GM18873 (cell line): ENCODE results near the gene FMN1.

Source experiments
- ATAC-seq: cut with Tn5 transposase; IDR thresholded peaks from one replicate; pipeline ENCODE4 v1.9.1; 2021; ENCODE audit warnings: mild to moderate bottlenecking, moderate library complexity, moderate number of reproducible peaks; ENCODE audit not compliant: unreplicated experiment, low FRiP score

FMN1 gene

GRCh38 chr15:33068511-33068990 is 126.0 kb downstream of the FMN1 start:
- ATAC-seq = no peak

DNA sequence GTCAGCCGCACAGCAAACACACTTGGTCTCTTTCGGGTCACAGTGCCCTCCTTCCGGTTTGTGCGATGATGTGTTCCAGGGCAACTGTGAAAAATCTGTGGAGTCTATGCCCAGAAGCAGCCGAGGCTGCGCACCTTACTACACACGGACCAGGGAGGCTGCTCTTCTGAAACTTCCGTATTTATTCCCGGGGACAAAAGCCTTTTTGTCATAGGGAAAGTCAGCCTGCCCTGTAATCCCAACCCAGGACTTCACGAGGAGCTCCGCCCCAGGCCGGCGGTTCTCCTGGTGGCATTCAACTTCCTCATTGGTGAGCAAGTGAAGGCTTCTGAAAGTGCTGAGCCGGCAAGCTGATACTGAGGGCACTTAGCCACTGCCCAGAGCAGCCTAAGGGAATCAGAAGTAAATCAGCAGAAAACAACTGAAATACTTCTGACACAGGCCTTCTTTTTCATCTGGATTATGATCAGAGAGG is 126.5 kb downstream of the FMN1 start:
- ATAC-seq = no peak

DNA sequence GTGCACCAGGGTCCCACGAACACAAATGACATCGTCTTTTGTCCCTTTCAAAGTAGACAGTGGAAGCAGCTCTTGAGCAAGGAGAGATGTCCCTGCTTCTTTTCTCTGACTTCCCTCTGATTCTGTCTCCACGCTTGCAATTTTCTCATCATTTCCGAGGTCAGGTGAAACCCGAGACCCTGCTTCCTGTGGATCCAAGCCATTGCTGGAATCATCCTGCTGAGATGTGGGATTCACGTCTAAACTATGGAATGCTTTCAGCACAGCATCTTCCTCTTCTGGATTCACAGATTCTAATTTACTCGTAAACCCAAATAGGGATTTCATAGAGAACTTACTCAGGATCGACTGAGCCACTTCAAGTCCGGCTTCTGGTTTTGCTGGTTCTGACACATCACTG is 127.1 kb downstream of the FMN1 start:
- no peak for ATAC-seq

DNA sequence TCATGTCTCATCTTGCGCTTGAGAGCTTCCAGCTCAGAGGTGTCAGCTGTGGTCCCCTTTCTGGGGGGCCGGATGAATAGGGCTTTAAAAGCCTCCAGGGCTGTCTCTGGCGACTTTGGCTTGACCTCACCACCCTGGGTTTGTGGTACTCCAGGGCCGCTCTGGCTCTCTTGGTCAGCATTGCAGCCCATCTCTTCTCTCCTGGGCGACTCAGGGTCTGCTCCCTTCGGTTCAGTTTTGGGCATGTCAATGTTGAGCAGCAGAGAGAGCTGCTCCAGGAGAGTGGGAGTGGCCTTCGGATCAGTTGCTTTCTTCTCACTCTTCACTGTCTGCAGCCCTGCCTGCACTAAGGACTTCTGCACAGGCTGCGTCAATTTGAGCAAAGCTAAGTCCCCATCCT is 127.9 kb downstream of the FMN1 start:
- ATAC-seq = no peak

DNA sequence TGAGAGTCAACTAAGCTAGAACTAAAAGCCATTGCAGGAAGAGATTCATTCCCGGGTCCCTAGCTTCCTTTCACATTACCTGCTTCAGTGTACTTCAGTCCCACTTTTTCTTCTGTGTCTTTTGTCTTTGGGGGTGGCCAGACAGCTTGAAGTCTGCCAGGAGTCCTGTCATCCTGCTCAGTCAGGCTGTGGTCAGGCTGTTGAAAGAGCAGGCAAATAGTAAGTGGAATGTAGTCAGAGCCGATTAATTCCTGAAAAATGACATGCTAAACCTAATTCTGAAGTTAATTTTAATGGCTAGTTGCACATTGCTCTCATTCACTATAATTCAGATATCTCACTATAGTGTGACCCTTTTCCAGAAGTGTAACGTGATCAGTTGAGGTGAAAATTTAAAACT is 129.6 kb downstream of the FMN1 start:
- no peak for ATAC-seq

DNA sequence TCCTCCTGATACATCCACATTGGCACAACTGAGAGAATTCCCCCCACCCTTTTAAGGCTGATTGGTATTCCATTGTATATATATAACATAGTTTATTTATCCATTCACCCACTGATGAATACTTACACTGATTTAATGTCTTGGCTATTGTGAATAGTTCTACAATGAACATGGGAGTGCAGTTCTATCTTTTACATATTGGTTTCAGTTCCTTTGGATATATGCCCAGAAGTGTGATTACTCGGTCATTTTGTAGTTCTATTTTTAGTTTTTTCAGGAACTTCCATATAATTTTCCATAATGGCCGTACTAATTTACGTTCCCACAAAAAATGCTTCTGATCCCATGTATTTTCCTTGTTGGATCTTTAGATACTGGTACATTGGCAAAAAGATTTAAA is 135.3 kb downstream of the FMN1 start:
- no peak for ATAC-seq

DNA sequence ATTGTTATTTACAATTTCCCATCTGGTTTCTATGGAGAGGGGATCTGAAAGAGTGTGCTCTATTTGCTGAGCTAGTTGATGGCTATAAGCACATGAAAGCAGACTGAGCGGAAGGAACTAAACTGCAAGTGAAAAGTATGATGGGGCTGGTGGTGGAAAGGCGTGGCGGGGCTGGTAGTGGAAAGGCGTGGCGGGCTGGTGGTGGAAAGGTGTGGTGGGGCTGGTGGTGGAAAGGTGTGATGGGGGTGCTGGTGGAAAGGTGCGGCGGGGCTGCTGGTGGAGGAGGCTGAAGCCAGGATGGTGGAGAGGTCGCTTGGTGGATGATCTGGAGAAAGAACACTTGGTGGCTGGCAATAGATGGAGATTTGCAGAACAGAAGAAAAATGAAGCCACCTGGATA is 136.7 kb downstream of the FMN1 start:
- no peak for ATAC-seq

GRCh38 chr15:33055962-33056361 is 138.6 kb downstream of the FMN1 start:
- no peak for ATAC-seq

DNA sequence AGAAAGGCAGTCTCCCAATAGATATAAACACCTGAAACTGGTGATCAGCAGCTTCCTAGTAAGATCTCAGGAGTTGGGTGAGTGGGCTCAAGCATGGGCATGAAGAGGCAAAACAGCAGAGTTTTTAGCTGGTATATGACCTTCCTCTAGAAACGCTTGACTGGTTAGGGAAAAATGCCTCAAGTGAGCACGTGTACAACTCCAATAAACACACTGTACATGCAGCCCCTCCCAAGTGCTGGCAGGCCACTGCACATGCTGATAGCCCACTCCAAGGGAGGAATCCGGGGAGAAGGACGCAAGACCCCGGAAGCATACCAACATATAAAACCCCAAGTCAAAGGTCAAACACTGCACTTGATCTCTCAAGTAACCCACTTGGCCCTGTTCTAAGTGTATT is 143.0 kb downstream of the FMN1 start:
- no peak for ATAC-seq

- no peak for ATAC-seq
Observed at GRCh38 chr15:33048255-33048654, 146.3 kb downstream of the FMN1 start.

- ATAC-seq = no peak
Observed at GRCh38 chr15:33047077-33047476, 147.4 kb downstream of the FMN1 start.

- no peak for ATAC-seq
Observed at GRCh38 chr15:33046329-33046728, 148.2 kb downstream of the FMN1 start.

GRCh38 chr15:33045066-33045810 is 149.3 kb downstream of the FMN1 start:
- no peak for ATAC-seq

- no peak for ATAC-seq
Observed at GRCh38 chr15:33044598-33044997, 149.9 kb downstream of the FMN1 start.

DNA sequence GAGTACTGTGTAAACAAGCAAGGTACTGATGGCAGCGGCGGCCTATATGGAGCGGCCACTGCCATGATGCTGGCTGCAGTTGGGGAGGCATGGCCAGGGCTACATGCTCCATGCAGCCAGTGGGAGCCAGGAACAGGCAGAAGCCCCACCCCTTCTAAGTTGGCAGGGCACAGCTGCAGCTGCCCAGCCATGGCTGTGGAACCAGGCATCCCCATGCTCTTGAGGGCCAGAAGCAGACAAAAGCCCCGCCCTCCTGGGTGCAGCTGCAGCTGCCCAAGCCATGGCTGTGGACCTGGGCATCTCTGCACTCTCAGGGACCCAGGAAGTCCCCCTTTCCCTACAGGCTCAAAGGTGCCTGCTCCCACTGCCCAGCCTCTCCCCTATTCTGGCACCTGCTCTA is 150.9 kb downstream of the FMN1 start:
- ATAC-seq = no peak

DNA sequence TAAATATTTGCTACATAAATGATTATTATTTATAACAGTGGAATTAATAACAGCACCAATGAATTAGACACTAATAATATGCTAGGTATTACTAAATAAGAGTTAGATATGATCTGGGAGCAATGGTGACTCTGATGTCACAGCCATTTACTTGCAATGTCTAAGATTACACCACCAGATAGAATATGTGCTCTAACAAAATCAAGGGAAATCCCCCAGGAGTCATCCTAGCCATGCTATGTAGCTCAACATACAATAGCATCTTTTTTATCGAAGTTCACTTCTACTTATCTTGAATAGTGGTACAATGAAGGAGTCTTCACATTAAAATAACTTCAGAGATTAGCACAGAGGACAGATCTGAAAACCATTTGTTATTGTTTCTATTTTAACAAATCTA is 154.0 kb downstream of the FMN1 start:
- no peak for ATAC-seq

DNA sequence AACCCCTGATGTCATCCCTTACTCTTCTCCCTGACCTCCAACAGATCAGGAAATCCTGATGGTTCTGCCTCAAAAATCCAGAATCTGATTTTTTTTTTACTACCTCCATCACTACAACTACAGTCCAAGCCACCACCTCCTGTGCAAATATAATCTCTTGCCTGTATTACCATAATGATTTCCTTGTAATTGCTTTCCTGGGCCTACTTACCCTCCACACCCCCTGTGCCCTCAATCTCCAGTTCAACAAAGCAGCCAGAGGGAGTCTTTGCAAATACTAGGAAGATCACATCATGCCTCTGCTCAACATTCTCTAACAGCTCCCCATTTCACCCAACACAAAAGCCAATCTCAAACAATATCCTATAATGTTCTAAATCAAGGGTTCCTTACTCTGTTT is 159.9 kb downstream of the FMN1 start:
- ATAC-seq = no peak

- no peak for ATAC-seq
Observed at GRCh38 chr15:33032053-33032452, 162.5 kb downstream of the FMN1 start.

DNA sequence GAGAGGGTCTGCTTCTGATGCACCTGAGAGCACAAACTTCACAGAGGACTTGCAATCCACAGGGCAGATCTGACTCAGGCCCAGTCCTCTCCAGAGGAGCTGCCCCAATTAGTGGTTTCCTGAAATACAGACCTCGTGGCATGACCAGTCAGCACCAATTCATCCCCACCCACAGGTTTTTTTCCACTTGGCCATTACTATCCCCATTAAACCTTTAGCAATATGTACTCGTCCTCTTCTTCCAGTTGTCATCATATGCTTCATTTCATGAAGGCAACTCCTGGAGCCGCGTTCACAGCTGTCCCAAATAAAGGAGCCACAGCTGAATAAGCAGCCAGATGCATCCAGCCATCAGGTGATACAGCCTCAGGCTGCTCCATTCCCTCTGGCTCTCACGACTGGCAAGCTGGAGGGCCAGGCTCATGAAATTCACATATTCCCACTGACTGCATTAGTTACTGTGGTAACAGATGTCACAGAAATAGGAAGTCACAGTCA is 163.1 kb downstream of the FMN1 start:
- ATAC-seq = no peak

GRCh38 chr15:33030315-33030714 is 164.2 kb downstream of the FMN1 start:
- no peak for ATAC-seq

DNA sequence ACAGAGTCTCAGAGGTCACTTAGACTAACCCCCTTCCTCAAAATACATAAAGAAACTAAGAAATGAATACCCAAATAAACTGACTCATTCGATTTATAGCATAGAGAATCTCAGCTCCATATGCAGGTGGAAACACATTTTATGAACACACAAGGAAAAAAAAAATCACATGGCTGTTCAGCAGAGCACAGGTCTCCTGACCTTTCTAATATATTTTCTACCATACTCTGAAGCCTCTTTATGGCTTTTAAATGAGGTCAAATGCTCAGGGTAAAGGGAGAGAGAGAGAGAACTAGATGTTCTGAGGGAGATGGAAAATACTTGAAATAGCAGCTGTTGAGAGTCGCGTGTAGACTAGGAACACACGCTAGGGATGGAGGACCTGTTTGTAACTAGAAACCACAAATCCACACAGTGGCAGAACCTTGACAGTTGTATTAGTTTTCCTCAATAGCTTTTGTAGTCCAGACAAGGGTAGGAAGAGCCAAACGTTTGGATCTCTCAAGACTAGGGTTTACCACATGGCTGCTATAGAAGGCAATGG is 165.3 kb downstream of the FMN1 start:
- no peak for ATAC-seq

DNA sequence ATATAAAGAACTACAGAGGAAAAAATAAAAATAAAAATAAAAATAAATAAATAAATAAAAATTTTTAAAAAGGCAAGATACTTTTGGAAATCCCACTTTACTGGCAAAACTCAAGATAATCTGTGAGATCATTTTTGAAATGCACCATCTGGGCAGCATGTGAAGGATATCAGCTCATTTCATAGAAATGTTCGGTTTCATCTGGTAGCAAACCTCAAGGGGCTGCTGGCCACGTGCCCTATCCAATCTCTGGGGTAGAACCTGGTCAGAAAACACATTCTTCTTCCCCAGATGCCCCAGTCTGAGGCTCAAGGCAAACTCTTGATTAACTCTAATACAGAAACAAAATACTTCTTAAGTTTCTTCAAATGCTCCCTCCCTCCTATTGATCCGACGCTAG is 166.0 kb downstream of the FMN1 start:
- ATAC-seq = no peak
